OCI-LY1 (cell line): ENCODE data around the gene CAPN10.

Experiments
- EZH2 ChIP-seq: fragments of 200-600 bp; sonication (generic), shearing (Covaris generic); IDR thresholded peaks from 2 replicates; pipeline ENCODE4 v1.8.0; 2017; ENCODE audit warnings: borderline replicate concordance, mixed run types, mild to moderate bottlenecking, antibody characterized with exemption, low read length, moderate library complexity, mixed read lengths
- TF ChIP-seq, protein P1 (sequence below): fragments of 200-600 bp; sonication (generic), shearing (Covaris generic); IDR thresholded peaks from 2 replicates; pipeline ENCODE4 v1.5.1; 2017; ENCODE audit warnings: mild to moderate bottlenecking, antibody characterized with exemption, low read length, moderate library complexity, mixed read lengths

GRCh38 chr2:240595381-240596079 is 9.0 kb downstream of the CAPN10 start:
- TF ChIP-seq, protein P1, sequence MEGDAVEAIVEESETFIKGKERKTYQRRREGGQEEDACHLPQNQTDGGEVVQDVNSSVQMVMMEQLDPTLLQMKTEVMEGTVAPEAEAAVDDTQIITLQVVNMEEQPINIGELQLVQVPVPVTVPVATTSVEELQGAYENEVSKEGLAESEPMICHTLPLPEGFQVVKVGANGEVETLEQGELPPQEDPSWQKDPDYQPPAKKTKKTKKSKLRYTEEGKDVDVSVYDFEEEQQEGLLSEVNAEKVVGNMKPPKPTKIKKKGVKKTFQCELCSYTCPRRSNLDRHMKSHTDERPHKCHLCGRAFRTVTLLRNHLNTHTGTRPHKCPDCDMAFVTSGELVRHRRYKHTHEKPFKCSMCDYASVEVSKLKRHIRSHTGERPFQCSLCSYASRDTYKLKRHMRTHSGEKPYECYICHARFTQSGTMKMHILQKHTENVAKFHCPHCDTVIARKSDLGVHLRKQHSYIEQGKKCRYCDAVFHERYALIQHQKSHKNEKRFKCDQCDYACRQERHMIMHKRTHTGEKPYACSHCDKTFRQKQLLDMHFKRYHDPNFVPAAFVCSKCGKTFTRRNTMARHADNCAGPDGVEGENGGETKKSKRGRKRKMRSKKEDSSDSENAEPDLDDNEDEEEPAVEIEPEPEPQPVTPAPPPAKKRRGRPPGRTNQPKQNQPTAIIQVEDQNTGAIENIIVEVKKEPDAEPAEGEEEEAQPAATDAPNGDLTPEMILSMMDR, result peak; percentile 58
- no peak for TF ChIP-seq EZH2
